Osteocyte (in vitro differentiated cells): ENCODE data around the gene ZNF462. TPM values are rescaled to one million over a fixed set of nuclear protein-coding genes. Genes with fewer than 3 reads are reported as not detected.

Experiments used
- DNase-seq: peaks from one replicate; pipeline ENCODE4 v3.0.0; 2021; ENCODE audit warnings: mixed read lengths; ENCODE audit not compliant: unreplicated experiment; ENCODE audit errors: extremely low spot score
- H3K27ac Mint-ChIP-seq: one replicate; pipeline ENCODE4 v1.8.0; 2021; ENCODE audit warnings: mild to moderate bottlenecking, mixed read lengths; ENCODE audit not compliant: unreplicated experiment
- H3K27me3 Mint-ChIP-seq: one replicate; pipeline ENCODE4 v1.8.0; 2021; ENCODE audit warnings: mixed read lengths; ENCODE audit not compliant: unreplicated experiment
- H3K36me3 Mint-ChIP-seq: one replicate; pipeline ENCODE4 v1.8.0; 2021; ENCODE audit warnings: mixed read lengths; ENCODE audit not compliant: unreplicated experiment
- H3K4me1 Mint-ChIP-seq: one replicate; pipeline ENCODE4 v1.8.0; 2021; ENCODE audit warnings: mixed read lengths; ENCODE audit not compliant: unreplicated experiment
- H3K4me3 Mint-ChIP-seq: one replicate; pipeline ENCODE4 v1.8.0; 2021; ENCODE audit warnings: mild to moderate bottlenecking, moderate library complexity, mixed read lengths; ENCODE audit not compliant: unreplicated experiment
- H3K9me3 Mint-ChIP-seq: one replicate; pipeline ENCODE4 v1.8.0; 2021; ENCODE audit warnings: mixed read lengths; ENCODE audit not compliant: unreplicated experiment
- CTCF ChIP-seq: fragments of 200-600 bp; sonication (generic); IDR thresholded peaks from 2 replicates; pipeline ENCODE4 v1.5.0; 2021; ENCODE audit warnings: antibody characterized with exemption, mild to moderate bottlenecking, moderate library complexity
- total RNA-seq: library from RNA; stranded (reverse); gene quantifications from 2 replicates; pipeline ENCODE4 v1.2.1, GENCODE V29; 2021

ZNF462 gene
- total RNA-seq, 1 donor from 2014 or later = 55.0 TPM

- H3K4me3 Mint-ChIP-seq = peak overlapping the region; percentile 98
- no peak for DNase-seq
- no peaks in the 10 kb centered on the region for H3K27me3 Mint-ChIP-seq
- H3K36me3 Mint-ChIP-seq = no peaks in the 10 kb centered on the region
- H3K4me1 Mint-ChIP-seq = peaks cover 56% of the 10 kb centered on the region
- peak overlapping the region; percentile 95 for H3K27ac Mint-ChIP-seq
- no peaks in the 10 kb centered on the region for H3K9me3 Mint-ChIP-seq
- no peak for TF ChIP-seq CTCF
Measured at GRCh38 chr9:106864373-106865143, 1.6 kb downstream of the ZNF462 start.

- H3K36me3 Mint-ChIP-seq = no peaks in the 10 kb centered on the region
- no peak overlapping the region for H3K4me3 Mint-ChIP-seq
- H3K27me3 Mint-ChIP-seq = no peaks in the 10 kb centered on the region
- H3K9me3 Mint-ChIP-seq = no peaks in the 10 kb centered on the region
- DNase-seq = no peak
- H3K27ac Mint-ChIP-seq = no peak overlapping the region
- H3K4me1 Mint-ChIP-seq = peaks cover 64% of the 10 kb centered on the region
- no peak for TF ChIP-seq CTCF
Measured at GRCh38 chr9:106866243-106866642, 3.3 kb downstream of the ZNF462 start.

GRCh38 chr9:106867286-106867685, 4.3 kb downstream of the ZNF462 start:
- peaks cover 61% of the 10 kb centered on the region for H3K4me1 Mint-ChIP-seq
- no peaks in the 10 kb centered on the region for H3K36me3 Mint-ChIP-seq
- H3K27ac Mint-ChIP-seq = no peak overlapping the region

GRCh38 chr9:106868087-106868486, 5.1 kb downstream of the ZNF462 start:
- Mint-ChIP-seq H3K27me3 (no peaks in the 10 kb centered on the region), H3K9me3 (no peaks in the 10 kb centered on the region), H3K27ac (peak overlapping the region; percentile 2), H3K36me3 (no peaks in the 10 kb centered on the region), H3K4me3 (no peak overlapping the region), H3K4me1 (peaks cover 66% of the 10 kb centered on the region)
- DNase-seq = no peak
- TF ChIP-seq CTCF = no peak

More at GRCh38 chr9:106867286-106867685, 4.3 kb downstream of the ZNF462 start:
- DNase-seq = no peak
- H3K4me3 Mint-ChIP-seq = no peak overlapping the region
- TF ChIP-seq CTCF = no peak
- no peaks in the 10 kb centered on the region for H3K27me3 Mint-ChIP-seq
- no peaks in the 10 kb centered on the region for H3K9me3 Mint-ChIP-seq

GRCh38 chr9:106868565-106868964, 5.6 kb downstream of the ZNF462 start:
- no peaks in the 10 kb centered on the region for H3K9me3 Mint-ChIP-seq
- H3K27ac Mint-ChIP-seq = no peak overlapping the region
- H3K27me3 Mint-ChIP-seq = no peaks in the 10 kb centered on the region
- no peak for TF ChIP-seq CTCF
- DNase-seq = no peak
- peaks cover 66% of the 10 kb centered on the region for H3K4me1 Mint-ChIP-seq
- H3K4me3 Mint-ChIP-seq = no peak overlapping the region
- no peaks in the 10 kb centered on the region for H3K36me3 Mint-ChIP-seq
